Subcutaneous abdominal adipose tissue (tissue), 5 donors: ENCODE results near the gene NDUFS4.
"Not testable (repeated sequence)": the region's sequence is repeated elsewhere in the genome, so short reads cannot be mapped to it uniquely, and the experiment has no call there.

ENCODE experiments used
- H3K27ac ChIP-seq: one replicate; pipeline ENCODE4 v1.7.0; 2013; ENCODE audit warnings: low read depth, mild to moderate bottlenecking, inconsistent platforms, low read length, moderate library complexity
- H3K27me3 ChIP-seq, 5 donors: one replicate each; pipeline ENCODE4 v1.7.0; 2013; ENCODE audit warnings: low read length in 5 of 5, inconsistent platforms in 1 of 5; ENCODE audit not compliant: control insufficient read depth in 5 of 5, insufficient read depth in 4 of 5
- H3K36me3 ChIP-seq, 5 donors: one replicate each; pipeline ENCODE4 v1.7.0; 2013; ENCODE audit warnings: low read length in 5 of 5; ENCODE audit not compliant: control insufficient read depth in 5 of 5, insufficient read depth in 5 of 5
- H3K4me1 ChIP-seq, 5 donors: one replicate each; pipeline ENCODE4 v1.7.0; 2013; ENCODE audit warnings: low read length in 5 of 5, mild to moderate bottlenecking in 3 of 5, moderate library complexity in 1 of 5; ENCODE audit not compliant: control insufficient read depth in 5 of 5, insufficient read depth in 5 of 5
- H3K4me3 ChIP-seq, 5 donors: one replicate each; pipeline ENCODE4 v1.7.0; 2013; ENCODE audit warnings: low read length in 5 of 5, low read depth in 1 of 5
- H3K9ac ChIP-seq, 5 donors: one replicate each; pipeline ENCODE4 v1.7.0; 2013; ENCODE audit warnings: low read length in 5 of 5, mild to moderate bottlenecking in 4 of 5, moderate library complexity in 3 of 5
- H3K9me3 ChIP-seq, 5 donors: one replicate each; pipeline ENCODE4 v1.7.0; 2013; ENCODE audit warnings: low read length in 5 of 5; ENCODE audit not compliant: control insufficient read depth in 5 of 5
- donor health status: healthy.
- donor health status: healthy.
- donor health status: healthy.
- donor health status: healthy.
- donor health status: healthy.

Gene NDUFS4

DNA sequence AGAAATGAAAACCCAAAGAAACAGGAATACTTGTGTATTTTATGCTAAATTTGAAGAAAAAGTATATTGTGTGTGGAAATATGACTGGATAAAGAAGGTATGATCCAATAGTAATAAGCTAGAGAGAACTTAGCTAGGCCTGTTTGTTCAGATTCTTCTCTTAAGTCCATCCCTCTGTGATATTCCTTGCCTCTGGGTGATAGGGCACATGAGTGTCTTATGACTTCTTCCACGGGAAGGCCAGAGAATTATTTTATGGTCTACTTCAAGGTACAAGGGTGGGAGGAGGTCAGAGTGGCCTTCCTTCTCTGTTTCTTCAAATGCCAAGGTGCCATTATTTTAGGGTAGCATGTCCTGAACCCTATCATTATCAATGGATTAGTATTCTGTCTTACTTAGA, 113.7 kb downstream of the NDUFS4 start:
- no peaks in the 10 kb centered on the region for H3K27me3 ChIP-seq
- no peak overlapping the region for H3K27ac ChIP-seq
- H3K36me3 ChIP-seq = peaks cover 0 to 3% (median 0%) of the 10 kb centered on the region in 5 donors
- H3K9ac ChIP-seq = no peak overlapping the region
- H3K4me3 ChIP-seq = no peak overlapping the region
- H3K9me3 ChIP-seq = no peaks in the 10 kb centered on the region
- no peaks in the 10 kb centered on the region for H3K4me1 ChIP-seq

DNA sequence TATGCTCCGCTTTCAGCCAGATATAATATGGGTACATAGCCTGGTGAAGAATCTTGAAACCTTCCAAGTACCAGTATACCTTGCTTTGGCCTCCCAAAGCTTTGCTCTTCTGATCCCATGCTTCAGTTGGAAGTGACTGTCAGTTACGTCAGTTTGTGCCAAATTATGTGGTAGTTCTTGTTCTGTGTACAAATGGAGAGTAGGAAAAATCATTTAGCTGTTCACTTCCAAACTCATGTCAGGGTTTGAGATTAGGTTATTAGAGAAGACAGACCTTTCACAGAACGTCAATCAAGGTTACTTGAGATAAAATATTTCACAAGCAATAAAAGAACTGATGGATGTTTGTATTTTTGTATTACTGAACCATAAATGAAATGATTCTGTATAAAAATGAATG, 117.2 kb downstream of the NDUFS4 start:
- H3K36me3 ChIP-seq = peaks cover 0 to 3% (median 2%) of the 10 kb centered on the region in 5 donors

DNA sequence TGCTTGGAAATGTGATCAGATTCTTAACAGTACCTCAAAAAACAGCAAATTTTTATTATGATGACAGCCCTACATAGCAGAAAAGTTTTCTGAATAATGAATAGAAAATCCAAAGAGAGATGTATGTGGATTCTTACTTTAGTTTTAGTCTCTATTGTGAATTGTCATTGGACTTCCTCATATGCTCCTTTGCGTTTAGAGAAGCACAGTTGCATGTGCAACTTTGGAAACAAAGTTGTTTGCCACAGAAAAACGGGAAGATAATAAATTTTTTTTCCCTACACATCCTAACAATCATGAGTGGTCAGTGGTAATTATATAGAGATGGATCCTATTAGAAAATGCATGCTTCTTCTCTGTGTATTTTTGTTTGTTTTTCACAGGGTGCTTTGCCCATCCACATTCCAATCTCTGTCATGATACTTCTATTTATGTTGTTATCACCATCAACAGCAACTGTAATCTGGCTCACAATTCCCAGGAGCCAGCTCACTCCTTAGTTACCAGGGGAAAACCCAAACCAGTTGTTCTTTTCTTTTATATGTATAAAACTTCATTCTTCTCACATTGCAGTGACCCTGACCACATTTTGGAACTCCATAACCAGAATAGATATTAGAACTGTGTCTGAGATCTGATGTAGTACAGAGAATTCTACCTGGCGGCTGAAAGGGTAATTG, 118.7 kb downstream of the NDUFS4 start:
- no peak overlapping the region for H3K9ac ChIP-seq
- H3K36me3 ChIP-seq = peaks cover 0 to 12% (median 7%) of the 10 kb centered on the region in 5 donors
- no peaks in the 10 kb centered on the region for H3K9me3 ChIP-seq

More for the DNA sequence above, 117.2 kb downstream of the NDUFS4 start:
- Histone ChIP-seq H3K9ac (no peak overlapping the region), H3K4me1 (no peaks in the 10 kb centered on the region), H3K4me3 (no peak overlapping the region), H3K9me3 (no peaks in the 10 kb centered on the region), H3K27ac (no peak overlapping the region), H3K27me3 (no peaks in the 10 kb centered on the region)

DNA sequence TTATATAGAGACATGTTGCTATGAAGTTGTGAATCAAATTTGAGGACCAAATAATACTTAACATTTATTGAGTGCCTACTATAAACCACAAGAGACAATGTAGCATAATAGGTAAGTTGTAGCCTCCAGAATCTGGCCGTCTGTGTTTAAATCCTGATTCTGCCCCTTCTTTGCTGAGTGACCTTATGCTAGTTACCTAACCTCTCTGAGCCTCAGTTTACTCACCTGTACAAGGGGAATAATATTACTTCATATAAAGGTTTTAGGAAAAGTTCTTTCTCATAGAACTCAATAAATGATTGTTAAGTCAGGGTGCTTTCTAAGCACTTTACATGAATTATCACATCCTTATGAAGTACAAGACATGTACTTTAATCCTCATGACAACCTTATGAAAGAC, 120.6 kb downstream of the NDUFS4 start:
- Histone ChIP-seq H3K9me3 (no peaks in the 10 kb centered on the region), H3K27ac (no peak overlapping the region), H3K9ac (no peak overlapping the region), H3K27me3 (no peaks in the 10 kb centered on the region), H3K4me3 (no peak overlapping the region), H3K36me3 (peaks cover 0 to 17% (median 9%) of the 10 kb centered on the region in 5 donors), H3K4me1 (no peaks in the 10 kb centered on the region)

More for the DNA sequence above, 118.7 kb downstream of the NDUFS4 start:
- no peaks in the 10 kb centered on the region for H3K27me3 ChIP-seq
- H3K4me3 ChIP-seq = no peak overlapping the region
- no peak overlapping the region for H3K27ac ChIP-seq
- no peaks in the 10 kb centered on the region for H3K4me1 ChIP-seq

DNA sequence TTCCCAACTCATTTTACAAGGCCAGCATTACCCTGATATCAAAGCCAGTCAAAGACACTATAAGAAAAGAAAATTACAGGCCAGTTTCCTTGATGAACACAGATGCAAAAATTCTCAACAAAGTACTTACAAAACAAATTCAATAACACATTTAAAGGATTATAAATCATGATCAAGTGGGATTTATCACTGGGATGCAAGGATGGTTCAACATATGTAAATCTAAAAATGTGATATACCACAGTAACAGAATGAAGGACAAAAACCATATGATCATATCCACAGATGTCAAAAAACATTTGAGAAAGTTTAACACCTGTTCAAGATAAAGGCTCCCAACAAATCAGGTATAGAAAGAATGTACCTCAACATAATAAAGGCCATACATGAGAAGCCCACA, 130.6 kb downstream of the NDUFS4 start:
- H3K4me3 ChIP-seq = no peak overlapping the region
- H3K36me3 ChIP-seq = no peaks in the 10 kb centered on the region
- H3K4me1 ChIP-seq = no peaks in the 10 kb centered on the region
- peaks cover 12 to 38% (median 31%) of the 10 kb centered on the region in 5 donors for H3K9me3 ChIP-seq
- H3K27me3 ChIP-seq = no peaks in the 10 kb centered on the region
- no peak overlapping the region for H3K27ac ChIP-seq
- H3K9ac ChIP-seq = no peak overlapping the region

DNA sequence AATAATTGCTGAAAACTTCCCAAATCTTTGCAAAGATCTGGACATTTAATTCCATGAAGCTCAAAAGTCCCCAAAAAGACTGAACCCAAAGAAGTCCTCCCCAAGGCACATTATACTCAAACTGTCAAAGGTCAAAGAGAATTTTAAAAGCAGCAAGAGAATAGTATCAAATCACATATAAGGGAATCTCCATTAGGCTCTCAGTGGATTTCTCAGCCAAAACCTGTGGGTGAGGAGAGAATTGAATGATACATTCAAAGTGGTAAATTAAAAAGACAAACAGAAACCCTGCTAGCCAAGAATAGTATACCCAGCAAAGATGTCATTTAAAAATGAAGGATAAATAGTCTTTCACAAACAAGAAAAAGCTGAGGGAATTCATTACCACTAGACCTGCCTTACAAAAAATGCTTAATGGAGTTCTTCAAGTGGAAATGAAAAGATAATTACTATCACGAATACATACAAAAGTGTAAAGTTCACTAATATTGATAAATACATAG, 134.1 kb downstream of the NDUFS4 start:
- Histone ChIP-seq H3K9ac (no peak overlapping the region), H3K36me3 (no peaks in the 10 kb centered on the region), H3K9me3 (peaks cover 12 to 46% (median 34%) of the 10 kb centered on the region in 5 donors), H3K4me3 (no peak overlapping the region), H3K27me3 (no peaks in the 10 kb centered on the region), H3K4me1 (no peaks in the 10 kb centered on the region), H3K27ac (no peak overlapping the region)

DNA sequence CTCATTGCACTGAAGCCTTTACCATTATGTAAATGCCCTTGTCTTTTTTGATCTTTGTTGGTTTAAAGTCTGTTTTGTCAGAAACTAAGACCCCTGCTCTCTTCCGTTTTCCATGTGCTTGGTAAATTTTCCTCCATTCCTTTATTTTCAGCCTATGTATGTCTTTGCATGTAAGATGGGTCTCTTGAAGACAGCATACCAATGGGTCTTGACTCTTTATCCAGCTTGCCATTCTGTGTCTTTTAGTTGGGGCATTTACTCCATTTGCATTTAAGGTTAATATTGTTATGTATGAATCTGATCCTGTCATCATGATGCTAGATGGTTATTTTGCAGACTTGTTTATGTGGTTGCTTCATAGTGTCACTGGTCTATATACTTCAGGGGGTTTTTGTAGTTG, 150.0 kb downstream of the NDUFS4 start:
- not testable (repeated sequence) for H3K4me1 ChIP-seq, H3K4me3 ChIP-seq, H3K36me3 ChIP-seq, H3K27me3 ChIP-seq, H3K9ac ChIP-seq, H3K27ac ChIP-seq
- H3K9me3 ChIP-seq = peaks cover 0 to 35% (median 24%) of the 10 kb centered on the region in 5 donors

DNA sequence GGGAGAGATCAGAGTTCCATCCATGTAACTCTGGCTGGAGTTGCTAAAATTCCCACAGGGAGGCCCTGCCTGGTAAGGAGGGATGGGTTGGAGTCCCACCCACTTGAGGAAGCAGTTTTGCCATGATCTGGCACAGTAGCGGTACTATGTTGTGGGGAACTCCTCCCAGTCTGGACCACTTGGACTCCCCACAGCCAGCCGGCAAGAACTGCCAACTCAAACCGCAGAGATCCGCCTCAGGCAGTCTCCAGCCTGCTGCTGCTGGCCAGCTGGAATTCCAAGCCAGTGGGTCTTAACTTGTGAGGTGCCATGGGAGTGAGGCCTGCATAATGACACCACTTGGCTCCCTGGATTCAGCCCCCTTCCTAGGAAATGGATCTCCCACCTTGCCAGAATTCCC, 151.9 kb downstream of the NDUFS4 start:
- no peaks in the 10 kb centered on the region for H3K27me3 ChIP-seq
- no peak overlapping the region for H3K9ac ChIP-seq
- no peak overlapping the region for H3K4me3 ChIP-seq
- H3K36me3 ChIP-seq = no peaks in the 10 kb centered on the region
- no peak overlapping the region for H3K27ac ChIP-seq
- no peaks in the 10 kb centered on the region for H3K4me1 ChIP-seq
- peaks cover 2 to 27% (median 13%) of the 10 kb centered on the region in 5 donors for H3K9me3 ChIP-seq

DNA sequence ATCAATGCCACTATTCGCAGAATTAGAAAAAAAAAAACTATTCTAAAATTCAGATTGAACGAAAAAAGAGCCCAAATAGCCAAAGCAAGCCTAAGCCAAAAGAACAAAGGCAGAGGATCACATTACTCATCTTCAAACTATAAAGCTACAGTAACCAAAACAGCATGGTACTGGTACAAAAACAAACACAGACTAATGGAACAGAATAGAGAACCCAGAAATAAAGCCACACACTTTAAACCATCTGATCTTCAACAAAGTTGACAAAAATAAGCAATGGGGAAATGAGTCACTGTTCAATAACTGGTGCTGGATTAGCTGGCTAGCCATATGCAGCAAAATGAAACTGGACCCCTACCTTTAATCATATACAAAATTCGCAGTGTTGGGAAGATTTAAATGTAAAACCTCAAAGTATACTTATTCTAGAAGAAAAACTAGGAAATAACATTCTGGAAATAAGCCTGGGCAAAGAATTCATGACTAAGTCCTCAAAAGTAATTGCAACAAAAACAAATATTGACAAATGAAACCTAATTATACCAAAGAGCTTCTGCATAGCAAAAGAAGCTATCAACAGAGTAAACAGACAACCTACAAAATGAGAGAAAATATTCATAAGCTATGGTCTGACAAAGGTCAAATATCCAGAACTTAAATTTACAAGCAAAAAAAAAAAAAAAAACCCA, 153.7 kb downstream of the NDUFS4 start:
- Histone ChIP-seq H3K4me1 (no peaks in the 10 kb centered on the region), H3K4me3 (no peak overlapping the region), H3K9me3 (peaks cover 2 to 20% (median 16%) of the 10 kb centered on the region in 5 donors), H3K27ac (no peak overlapping the region), H3K27me3 (no peaks in the 10 kb centered on the region), H3K36me3 (no peaks in the 10 kb centered on the region), H3K9ac (no peak overlapping the region)

DNA sequence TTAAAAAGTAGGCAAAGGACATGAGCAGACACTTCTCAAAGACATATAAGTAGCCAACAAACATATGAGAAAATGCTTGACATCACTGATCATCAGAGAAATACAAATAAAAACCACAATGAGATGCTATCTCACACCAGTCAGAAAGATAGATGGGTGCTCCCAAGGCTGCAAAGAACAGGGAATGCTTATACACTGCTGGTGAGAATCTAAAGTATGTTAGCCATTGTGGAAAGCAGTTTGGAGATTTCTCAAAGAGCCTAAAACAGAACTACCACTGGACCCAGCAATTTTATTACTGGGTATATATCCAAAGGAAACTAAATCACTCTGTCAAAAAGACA, 154.2 kb downstream of the NDUFS4 start:
- Histone ChIP-seq H3K27ac (no peak overlapping the region), H3K4me3 (no peak overlapping the region), H3K9ac (no peak overlapping the region), H3K4me1 (no peaks in the 10 kb centered on the region), H3K27me3 (no peaks in the 10 kb centered on the region), H3K36me3 (no peaks in the 10 kb centered on the region), H3K9me3 (peaks cover 2 to 18% (median 13%) of the 10 kb centered on the region in 5 donors)
